GM18520 (cell line): ENCODE measurements around the gene LGALS14.
"Not testable (repeated sequence)": the region's sequence is repeated elsewhere in the genome, so short reads cannot be mapped to it uniquely, and the experiment has no call there.

Experiments
- ATAC-seq: cut with Tn5 transposase; IDR thresholded peaks from one replicate; pipeline ENCODE4 v1.9.1; 2021; ENCODE audit not compliant: unreplicated experiment

LGALS14 gene

DNA sequence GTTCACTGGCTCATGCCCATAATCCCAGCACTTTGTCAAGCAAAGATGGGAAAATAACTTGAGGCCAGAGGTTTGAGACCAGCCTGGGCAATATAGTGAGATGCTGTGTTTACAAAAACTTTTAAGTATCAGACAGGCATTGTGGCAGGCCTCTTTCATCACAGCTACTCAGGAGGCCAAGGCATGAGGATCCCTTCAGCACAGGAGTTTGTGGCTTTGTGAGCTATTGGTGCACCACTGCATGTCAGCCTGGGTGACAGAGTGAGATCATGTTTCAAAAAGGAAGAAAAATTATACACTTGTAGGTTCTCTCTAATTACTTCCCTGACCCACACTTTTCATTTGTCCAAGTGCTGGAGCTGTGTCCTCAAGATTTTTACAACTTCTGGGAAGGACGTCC is 11.5 kb upstream of the LGALS14 start:
- ATAC-seq, result no peak

DNA sequence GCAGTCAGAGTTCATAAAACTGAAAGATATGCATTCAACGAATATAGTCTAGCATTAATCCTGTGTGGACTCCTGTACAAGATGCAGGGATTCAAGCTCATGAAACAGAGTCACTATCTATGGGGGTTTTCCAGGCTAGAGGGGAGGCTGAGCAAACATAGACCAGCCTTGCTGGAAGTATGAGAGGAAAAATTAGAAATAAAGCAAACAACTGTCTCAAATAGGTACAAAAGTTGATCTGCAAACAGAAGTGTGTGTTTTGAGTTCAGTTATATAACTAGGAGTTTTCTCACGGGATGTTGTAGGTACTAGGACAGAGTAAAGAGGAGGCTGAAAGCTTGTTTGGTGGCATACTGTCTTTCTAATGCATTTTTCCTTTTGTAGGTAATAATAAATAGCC is 8.5 kb upstream of the LGALS14 start:
- no peak for ATAC-seq

DNA sequence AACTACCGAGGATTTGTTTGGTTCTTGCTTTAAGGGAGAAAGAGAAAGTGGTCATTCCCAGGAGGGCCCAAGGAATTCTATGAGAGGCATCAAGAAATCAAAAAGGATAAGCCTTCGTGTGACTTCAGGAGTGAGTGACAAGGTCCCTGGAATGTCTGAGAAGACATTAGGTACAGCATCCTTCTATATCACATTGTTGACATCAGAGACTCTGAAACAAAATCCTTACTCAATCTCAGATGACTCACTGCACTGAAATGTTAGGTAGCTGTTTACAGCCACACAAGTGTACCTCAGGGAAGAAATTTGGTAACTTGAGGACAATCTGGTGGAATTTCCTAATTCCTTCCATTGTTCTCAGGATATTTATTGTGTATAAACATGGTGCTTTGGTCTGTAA is 7.9 kb upstream of the LGALS14 start:
- no peak for ATAC-seq

DNA sequence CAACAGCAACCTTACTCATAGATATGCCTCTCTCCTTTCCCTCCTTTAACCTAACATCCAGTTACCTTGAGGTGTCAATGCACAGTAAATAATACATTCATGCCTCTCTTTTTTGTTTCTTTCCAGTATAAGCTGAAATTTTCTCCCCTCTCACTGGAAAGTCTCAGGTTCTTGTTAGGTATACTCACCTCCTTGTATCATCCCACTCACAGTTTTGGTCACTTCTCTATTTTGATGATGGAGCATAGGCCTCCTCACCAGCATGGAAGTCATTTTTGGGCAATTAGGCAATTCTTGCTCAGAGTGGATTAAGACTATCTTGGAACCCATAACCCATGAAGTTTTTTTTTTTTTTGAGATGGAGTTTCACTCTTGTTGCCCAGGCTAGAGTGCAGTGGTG is 5.7 kb upstream of the LGALS14 start:
- ATAC-seq, result no peak

DNA sequence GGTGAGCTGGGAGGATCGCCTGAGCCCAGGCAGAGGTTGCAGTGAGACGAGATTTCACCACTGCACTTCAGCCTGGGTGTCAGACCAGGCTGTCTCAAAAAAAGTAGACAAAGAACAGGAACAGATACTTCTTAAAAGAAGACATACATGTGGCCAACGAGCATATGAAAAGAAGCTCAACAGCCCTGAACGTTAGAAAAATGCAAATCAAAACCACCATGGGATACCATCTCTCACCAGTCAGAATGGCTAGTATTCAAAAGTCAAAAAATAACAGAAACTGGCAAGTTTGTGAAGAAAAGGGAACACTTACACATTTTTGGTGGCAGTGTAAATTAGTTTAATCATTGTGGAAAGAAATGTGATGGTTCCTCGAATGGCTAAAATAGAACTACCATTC is 3.0 kb upstream of the LGALS14 start:
- no peak for ATAC-seq

DNA sequence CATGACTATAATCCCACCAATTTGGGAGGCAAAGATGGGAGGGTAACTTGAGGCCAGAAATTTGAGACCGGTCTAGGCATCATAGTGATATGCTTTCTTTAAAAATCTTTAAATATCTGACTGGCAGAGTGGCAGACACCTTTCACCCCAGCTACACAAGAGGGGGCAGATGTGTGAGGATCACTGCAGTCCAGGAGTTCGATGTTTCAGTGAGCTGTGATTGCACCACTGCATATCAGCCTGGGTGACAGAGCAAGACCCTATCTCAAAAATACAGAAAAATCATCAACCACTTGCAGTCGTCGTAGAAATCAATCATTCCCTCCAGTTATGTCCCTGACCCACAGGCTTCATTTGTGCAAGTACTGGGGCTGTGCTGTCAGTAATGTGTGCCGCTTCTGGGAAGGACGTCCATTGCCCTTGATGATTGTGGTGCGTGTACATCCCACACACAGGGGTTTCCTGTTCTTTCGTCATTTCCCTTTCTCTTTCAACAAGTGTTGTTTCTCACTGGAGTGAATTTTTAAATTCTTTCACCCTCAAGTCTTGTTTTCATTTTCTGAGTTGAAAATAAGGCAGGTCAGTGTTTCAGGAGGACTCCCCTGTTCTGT is 1.4 kb downstream of the LGALS14 start:
- no peak for ATAC-seq

DNA sequence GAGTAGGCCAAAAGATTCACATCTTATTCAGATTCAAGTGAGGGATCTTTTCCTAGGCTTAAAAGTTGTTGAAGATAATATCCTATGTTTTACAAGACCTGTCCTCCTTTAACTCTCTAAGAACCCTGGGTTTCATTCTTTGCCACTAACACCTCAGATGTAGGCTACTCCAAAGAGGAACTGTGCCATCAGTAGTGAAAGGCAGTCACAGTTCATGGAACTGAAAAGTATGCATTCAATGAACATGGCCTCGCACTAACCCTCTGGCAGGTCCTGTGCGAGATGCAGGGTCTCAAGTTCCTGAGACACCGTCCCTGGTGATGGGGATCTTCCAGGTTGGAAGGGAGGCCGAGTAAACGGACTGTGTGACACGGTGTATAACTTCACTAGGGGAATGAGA is 4.3 kb downstream of the LGALS14 start:
- ATAC-seq, result no peak

DNA sequence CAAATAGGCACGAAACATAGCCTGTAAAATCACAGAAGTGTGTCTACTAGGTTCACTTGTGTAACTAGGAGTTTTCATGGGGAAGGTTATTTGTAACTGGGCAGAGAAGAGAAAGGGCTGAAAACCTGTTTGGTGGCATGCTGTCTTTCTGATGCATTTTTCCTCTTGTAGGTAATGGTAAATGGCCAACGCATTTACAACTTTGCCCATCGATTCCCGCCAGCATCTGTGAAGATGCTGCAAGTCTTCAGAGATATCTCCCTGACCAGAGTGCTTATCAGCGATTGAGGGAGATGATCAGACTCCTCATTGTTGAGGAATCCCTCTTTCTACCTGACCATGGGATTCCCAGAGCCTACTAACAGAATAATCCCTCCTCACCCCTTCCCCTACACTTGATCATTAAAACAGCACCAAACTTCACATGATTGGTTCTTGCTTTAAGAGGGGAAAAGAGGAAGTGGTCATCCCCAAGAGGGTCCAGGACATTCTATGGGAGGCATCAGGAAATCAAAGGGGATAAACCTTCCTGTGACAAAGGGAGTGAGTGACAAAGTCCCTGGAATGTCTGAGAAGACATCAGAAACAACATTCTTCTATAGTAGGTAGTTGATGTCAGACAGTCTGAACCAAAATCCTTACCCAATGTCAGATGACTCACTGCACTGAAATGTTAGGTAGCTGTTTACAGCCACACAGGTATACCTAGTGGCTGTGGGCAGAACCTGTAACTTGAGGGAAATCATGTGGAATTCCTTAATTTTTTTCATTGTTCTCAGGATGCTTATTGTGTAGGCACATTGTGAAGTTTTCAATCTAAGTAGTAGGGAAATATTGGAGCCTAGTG is 5.0 kb downstream of the LGALS14 start:
- ATAC-seq, result no peak

DNA sequence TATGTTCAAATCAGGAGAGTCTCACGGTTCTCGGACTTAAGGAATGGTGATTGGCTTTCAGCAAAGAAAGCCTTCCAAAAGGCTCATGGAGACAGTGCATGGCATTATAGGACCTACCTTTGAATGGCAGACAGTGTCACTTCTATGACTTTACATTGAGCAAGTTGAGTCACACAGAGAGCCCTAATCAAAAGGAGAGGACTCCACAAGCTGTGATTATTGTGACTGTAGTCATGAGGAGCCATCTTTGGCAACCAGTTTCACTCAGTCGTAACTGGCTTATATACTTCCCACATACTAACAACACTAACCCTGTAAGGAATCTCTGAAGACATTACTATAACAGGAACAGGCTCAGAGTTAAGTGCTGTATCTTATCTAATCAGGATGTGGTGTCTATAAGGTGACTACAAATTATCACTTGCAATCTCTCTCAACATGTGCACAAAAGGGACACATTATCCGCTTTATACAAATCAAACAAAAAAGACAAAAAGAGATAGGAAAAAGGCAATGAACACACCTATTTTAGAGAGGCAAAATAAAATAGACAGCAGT is 6.1 kb downstream of the LGALS14 start:
- ATAC-seq, result no peak

DNA sequence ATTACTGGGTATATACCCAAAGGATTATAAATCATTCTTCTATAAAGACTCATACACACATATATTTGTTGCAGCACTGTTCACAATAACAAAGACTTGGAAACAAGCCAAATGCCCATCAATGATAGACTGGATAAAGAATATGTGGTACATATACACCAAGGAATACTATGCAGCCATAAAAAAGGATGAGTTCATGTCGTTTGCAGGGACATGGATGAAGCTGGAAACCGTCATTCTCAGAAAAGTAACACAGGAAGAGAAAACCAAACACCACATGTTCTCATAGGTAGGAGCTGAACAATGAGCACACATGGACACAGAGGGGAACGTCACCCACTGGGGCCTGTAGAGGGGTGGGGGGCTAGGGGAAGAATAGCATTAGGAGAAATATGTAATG is 15.9 kb downstream of the LGALS14 start:
- ATAC-seq, result not testable (repeated sequence)

DNA sequence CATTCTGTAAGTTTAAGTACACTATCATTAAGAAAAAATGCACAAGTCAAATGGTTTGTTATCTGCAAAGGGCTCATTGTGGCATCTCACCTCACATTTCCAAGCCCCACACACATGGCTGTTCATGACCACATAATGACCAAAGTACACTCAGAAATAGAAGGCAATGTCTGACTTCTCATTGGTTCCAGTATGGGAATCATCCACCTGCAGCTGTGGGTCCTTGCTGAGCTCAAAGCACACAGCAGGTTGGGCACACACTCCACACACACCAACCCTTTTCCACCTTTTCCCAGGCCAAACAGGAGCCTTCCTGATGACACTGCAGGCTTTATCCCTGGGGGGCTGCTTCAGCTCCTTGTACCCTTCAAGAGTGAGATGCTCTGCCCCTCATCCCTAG is 21.7 kb downstream of the LGALS14 start:
- no peak for ATAC-seq

DNA sequence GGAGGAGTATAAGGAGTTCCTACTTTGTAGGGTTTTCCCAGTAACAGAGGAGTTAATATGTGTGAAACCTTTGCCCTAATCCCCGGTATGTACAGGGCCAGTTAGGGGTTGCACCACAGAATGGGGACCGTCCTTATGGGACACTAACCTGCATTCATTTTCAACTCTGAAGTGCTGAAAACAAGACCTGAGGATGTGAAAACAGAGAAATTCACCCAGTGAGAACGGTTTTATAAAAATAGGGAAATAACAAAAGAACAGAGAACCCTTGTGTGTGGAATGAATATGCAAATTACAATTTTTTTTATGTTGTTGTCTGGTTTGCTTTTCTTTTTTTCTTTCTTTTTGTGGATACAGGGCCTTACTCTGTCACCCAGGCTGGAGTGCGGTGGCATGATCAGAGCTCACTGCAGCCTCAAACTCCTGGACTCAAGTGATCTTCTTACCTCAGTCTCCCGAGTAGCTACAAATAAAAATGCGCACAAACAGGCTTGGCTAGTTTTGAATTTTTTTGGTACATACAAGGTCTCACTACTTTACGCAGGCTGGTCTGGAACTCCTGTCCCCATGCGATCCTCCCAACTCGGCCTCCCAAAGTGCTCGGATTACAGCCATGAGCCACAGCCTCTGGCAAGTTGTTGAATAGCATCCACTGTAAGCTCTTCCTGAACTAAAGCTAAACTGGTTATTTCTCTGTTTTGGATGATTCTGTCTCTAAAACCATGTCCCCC is 23.0 kb downstream of the LGALS14 start:
- no peak for ATAC-seq

DNA sequence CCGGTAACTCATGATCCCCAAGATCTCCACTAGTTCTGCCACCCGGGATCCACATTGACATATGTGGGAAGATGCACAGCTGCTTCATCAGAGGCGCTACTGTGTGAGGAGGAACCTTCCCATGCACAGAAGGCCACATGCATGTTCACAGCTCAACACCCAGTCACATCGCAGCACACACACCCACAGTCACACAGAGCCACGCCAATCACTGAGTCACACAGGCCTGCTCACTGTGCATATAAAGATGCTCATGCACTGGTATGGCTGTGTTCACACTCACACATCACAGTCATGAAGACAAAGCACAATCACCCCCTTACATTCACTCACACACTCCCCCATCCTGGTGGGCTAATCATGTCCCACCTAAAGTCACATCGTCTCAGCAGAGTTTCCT is 23.8 kb downstream of the LGALS14 start:
- no peak for ATAC-seq

DNA sequence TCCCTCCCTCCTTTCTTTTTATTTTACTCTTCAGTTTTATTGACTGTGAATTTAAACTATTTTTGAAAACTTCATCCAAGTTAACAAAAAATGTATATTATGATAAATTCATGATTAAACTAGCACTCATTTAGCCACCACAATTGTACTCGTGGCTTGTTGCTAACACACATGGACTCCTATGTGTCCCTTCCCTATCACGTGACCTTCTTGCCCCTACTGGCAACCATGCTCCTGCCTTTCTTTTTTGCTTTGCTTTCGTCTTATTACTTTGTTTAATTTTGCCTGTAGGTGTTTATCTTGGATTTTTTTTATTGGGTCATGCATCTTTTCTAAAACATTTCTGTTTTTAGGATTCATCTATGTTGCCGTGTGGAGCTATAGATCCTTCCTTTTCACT is 25.3 kb downstream of the LGALS14 start:
- no peak for ATAC-seq

DNA sequence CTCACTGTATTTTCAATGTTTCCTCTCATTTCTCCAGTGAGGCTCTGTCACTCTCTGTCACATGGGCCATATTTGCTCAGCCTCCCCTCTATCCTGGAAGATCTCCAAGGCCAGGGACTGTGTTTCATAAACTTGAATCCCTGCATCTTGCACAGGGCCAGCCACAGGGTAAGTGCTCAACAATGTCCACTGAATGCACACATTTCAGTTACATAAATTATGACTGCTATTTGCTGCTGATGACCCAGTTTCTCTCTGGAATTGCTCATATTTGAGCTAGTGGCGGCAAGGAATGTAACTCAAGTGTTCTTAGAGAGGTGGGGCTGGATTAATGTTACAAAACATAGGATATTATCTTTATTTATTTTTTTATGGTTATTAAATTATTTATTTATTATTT is 27.4 kb downstream of the LGALS14 start:
- ATAC-seq, result no peak

DNA sequence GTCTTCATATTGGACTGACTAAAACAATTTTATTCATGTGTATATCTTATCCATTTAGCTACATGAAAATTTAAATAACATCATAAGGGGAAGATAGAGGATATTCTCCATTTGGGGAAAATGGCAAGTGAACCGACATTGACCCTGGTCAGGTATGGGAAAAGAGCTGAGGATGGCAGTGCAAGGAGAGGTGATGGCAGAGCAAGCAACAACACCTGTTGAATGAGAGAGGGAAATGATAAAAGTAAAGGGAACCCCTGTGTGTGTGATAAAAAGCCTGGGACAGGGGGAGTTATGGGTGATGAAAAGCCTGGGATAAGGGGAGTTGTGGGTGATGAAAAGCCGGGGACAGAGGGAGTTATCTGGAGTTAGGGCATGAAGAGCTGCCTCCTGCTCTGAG is 29.6 kb downstream of the LGALS14 start:
- ATAC-seq, result no peak

DNA sequence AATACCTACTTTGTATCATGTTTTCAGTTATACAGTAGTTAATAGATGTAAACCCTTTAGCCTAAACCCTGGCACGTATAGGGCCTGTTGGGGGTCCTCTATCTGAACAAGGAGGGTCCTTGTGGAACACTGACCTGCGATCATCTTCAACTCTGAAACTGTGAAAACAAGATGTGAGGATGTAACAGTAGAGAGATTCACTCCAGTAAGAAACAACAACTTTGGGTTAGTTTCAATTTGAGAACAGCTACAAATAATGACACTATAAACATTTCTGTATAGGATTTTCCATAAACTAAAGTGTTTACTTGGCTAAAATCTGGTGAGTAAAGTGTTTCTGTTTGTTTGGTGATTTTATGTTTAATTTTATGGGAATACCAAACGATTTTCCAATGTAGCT is 31.4 kb downstream of the LGALS14 start:
- ATAC-seq, result no peak

DNA sequence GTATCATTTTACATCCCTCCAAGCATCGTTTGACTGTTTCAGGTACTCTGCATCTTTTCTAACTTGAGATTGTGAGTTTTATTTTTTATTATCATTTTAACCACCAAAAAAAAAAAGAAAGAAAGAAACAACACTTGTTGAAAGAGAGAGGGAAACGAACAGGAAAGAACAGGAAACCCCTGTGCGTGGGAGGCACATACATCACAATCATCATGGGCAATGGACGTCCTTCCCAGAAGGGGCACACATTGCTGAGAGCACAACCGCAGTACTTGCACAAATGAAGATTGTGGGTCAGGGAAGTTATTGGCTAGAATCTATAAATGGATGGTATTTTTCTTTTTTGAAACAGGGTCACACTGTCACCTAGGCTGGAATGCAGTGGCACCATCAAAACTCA is 31.8 kb downstream of the LGALS14 start:
- ATAC-seq, result no peak

DNA sequence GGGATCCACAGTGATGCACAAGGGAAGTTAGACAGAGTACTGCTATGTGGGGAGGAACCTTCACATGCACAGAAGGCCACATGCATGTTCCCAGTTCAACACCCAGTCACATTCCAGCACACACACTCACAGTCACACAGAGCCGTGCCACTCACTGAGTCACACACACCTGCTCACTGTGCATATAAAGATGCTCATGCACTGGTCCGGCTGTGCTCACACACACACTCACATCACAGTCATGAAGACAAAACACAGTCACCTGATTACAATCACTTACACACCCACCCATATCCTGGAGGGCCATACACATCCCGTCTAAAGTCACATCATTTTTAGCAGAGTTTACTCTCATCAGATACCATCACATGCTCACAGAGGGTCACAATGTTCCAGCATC is 33.1 kb downstream of the LGALS14 start:
- ATAC-seq, result no peak

DNA sequence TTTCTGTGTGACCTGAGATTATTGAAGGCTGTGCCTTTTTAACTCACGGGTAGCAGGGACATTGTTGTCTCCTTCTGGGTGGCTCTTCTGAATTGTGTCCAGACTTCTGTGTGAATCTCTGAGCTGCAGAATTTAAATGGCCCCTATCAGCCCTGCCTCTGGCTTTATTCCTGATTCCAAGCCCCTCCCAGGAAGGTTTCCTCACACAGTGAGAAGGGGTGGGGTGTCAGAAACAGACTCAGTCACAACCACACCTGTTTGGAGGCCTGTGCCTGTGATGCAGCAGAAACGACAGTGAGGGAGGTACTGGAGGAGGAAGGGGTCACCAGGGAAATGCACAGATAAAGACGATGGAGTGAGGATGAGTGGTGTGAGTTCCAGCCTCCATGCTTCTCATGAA is 33.6 kb downstream of the LGALS14 start, which contains the start of gene CLC:
CLC (minus strand) TSS at position 139 of the 400 bp plus-strand sequence; CDS start at position 62, 77 bp downstream.
- ATAC-seq, result no peak

DNA sequence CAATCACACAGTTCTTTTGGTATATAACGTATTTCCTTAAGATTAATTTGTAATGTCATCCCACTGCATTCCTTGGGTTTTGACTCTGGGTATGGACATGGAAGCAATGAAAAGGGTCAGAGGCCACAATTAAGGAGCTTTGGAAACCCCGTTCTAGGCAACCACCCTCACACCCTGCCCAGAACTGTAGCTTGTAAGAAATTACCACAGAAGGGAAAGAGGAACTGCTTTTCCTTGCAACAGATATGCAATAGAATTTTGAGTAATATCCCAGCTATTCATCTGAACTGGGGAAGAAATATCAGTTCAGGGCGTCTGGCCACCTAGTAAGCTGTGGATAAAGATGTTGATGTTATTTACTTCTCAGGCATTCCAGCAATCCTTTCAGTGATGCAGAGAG is 34.5 kb downstream of the LGALS14 start:
- ATAC-seq, result no peak

DNA sequence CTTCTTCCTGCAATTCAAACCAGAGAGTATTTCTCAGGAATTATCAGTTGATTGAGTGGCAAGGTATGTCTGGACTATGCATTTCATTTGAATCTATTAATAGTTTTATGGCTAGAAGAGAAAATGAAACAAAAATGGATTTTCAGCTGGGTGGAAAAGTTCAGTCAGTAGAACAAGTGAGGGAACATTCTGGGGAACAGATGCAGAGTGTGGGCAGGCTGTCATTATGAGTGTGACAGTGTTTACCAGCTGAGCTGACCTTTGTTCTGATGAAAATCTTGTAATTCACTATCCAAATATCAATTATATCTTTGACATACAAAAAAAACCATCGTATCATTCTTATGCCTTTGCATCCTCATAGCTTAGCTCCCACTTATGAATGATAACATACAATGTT is 36.1 kb downstream of the LGALS14 start:
- no peak for ATAC-seq
